Breast epithelium (tissue), 4 donors: Measurements from ENCODE around the gene PPP1R3D. TPM values are rescaled to one million over a fixed set of nuclear protein-coding genes. Genes with fewer than 3 reads are reported as not detected.

ENCODE experiments used
- DNase-seq, 2 donors: peaks; one replicate each; pipeline ENCODE4 v3.0.0-alpha.2; 2019; ENCODE audit warnings: low spot score in 2 of 2
- H3K27ac ChIP-seq, 2 donors: fragments of 200-600 bp; sonication (generic) in 1 of 2; one replicate each; pipeline ENCODE4 v1.5.1; 2016 to 2019; ENCODE audit warnings: mild to moderate bottlenecking in 1 of 2
- H3K27me3 ChIP-seq, 2 donors: fragments of 200-600 bp; sonication (generic) in 1 of 2; one replicate each; pipeline versions ENCODE4 v1.5.1 to v1.6.0; 2017 to 2019; ENCODE audit warnings: control low read depth in 1 of 2, mild to moderate bottlenecking in 1 of 2
- H3K36me3 ChIP-seq: fragments of 200-600 bp; one replicate; pipeline ENCODE4 v1.5.1; 2019
- H3K4me1 ChIP-seq, 2 donors: fragments of 200-600 bp; sonication (generic); one replicate each; pipeline ENCODE4 v1.5.1; 2016 to 2019; ENCODE audit warnings: control low read depth in 1 of 2
- H3K4me3 ChIP-seq, 3 donors: fragments of 200-600 bp; sonication (generic); 1 replicate in 2 of 3; 2 replicates in 1 of 3; pipeline ENCODE4 v1.5.1; 2016 to 2019; ENCODE audit warnings: mild to moderate bottlenecking in 3 of 3, moderate library complexity in 2 of 3
- H3K9me3 ChIP-seq, 2 donors: fragments of 200-600 bp; sonication (generic) in 1 of 2; one replicate each; pipeline ENCODE4 v1.5.1; 2016 to 2019; ENCODE audit warnings: control low read depth in 1 of 2
- CTCF ChIP-seq, 3 donors: fragments of 450-650 bp; IDR thresholded peaks; one replicate each; pipeline ENCODE4 v1.5.1; 2016 to 2017; ENCODE audit warnings: antibody characterized with exemption in 3 of 3, mild to moderate bottlenecking in 3 of 3, moderate library complexity in 3 of 3
- POLR2A ChIP-seq: fragments of 450-650 bp; IDR thresholded peaks from one replicate; pipeline ENCODE4 v1.6.1; 2016; ENCODE audit warnings: antibody characterized with exemption, mild to moderate bottlenecking, moderate library complexity
- POLR2AphosphoS5 ChIP-seq, 3 donors: sonication (generic); formaldehyde crosslinking; IDR thresholded peaks; one replicate each; pipeline ENCODE4 v1.6.1; 2017; ENCODE audit warnings: antibody characterized with exemption in 3 of 3
- intact Hi-C: fragments of 100-400 bp; cut with DNase I; formaldehyde crosslinking; loops from one replicate; pipeline ENCODE4 v1.15.1; 2023; ENCODE audit warnings: low total_unique reads
- total RNA-seq, 3 donors: library from RNA; depleted of rRNA; stranded (reverse); fragments of >200 nt; gene quantifications; one replicate each; pipeline ENCODE4 v1.1.0, GENCODE V29; 2016

Gene PPP1R3D
- total RNA-seq, 3 donors from 2014 or later, result 8.2 to 11.1 (median 9.5) TPM

GRCh38 chr20:59888050-59888449 is 52.1 kb downstream of the PPP1R3D start:
- H3K4me1 ChIP-seq, result no peaks in the 10 kb centered on the region
- H3K4me3 ChIP-seq, result no peak overlapping the region
- H3K9me3 ChIP-seq, result no peaks in the 10 kb centered on the region
- intact Hi-C loops, result no loop called here
- no peaks in the 10 kb centered on the region for H3K27me3 ChIP-seq
- no peaks in the 10 kb centered on the region for H3K36me3 ChIP-seq
- TF ChIP-seq POLR2A, result no peak
- no peak for TF ChIP-seq POLR2AphosphoS5 (IDR thresholded peaks at IDR 0.05)
- TF ChIP-seq CTCF (IDR thresholded peaks at IDR 0.05), result no peak
- no peak for DNase-seq
- no peak overlapping the region for H3K27ac ChIP-seq

Other genes with a start within 250 kb of the PPP1R3D start
- gene SYCP2, start 6.7 kb downstream of the PPP1R3D start, total RNA-seq, result 10 to 100 TPM in 2 of 3 donors, 1 to 10 TPM in 1; 4.5 to 30.1 (median 12.5) TPM
- 10 to 100 TPM in 2 of 3 donors, 1 to 10 TPM in 1; 9.2 to 15.2 (median 13.4) TPM for gene FAM217B, start 84 bp upstream of the PPP1R3D start, total RNA-seq
- 1 to 10 TPM; 1.6 to 3.1 (median 2.1) TPM for gene CDH26, start 18.1 kb upstream of the PPP1R3D start, total RNA-seq